ENCODE data around the gene MMP12.

- TF ChIP-seq POLR2A (IDR thresholded peaks at IDR 0.05) (no peak), CTCF (IDR thresholded peaks at IDR 0.05) (no peak)
These were observed 7.7 kb upstream of the MMP12 start for GRCh38 chr11:102882389-102883024.

Measured in right lobe of liver (tissue), 4 donors.